ENCODE measurements around the gene ZBTB7C.

Gene ZBTB7C

DNA sequence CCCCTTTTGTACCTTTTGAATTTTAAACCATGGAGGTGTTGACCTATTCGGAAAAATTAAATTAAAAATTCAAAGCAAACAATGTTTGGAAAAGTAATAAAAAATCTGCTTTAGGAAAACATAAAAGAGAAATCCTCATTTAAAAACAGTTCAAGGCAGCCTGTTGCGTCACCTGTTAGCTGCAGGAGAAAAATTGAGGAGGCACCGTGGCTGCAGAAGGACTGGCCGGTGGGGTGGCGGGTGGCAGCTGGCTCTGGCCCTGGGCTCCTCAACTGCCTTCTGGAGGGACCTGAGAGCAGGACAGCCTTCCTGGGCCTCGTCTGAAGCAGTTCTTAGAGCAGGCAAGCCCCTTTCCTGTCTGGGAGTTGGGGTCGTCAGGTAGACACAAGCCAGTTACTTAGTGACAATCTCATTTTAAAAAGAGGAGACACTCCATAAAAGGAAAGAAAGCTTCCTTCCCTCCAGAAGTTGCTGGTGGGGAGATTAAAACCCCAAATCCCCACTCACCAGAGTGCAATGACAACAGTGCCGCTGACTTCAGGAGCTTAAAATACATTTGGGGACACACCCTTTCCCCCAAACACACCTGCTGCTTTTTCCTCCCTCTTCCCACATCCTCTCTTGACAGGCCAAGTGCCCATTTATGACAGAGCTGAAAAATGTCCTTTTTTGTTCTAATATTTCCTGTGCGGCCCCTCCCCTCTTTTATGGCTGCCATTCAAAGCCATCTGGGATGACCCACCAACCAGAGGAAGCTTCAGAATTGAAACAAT is 9.7 kb downstream of the ZBTB7C start:
- DNase-seq (ENCODE audit: low read depth) = no peak
- TF ChIP-seq, protein P1, sequence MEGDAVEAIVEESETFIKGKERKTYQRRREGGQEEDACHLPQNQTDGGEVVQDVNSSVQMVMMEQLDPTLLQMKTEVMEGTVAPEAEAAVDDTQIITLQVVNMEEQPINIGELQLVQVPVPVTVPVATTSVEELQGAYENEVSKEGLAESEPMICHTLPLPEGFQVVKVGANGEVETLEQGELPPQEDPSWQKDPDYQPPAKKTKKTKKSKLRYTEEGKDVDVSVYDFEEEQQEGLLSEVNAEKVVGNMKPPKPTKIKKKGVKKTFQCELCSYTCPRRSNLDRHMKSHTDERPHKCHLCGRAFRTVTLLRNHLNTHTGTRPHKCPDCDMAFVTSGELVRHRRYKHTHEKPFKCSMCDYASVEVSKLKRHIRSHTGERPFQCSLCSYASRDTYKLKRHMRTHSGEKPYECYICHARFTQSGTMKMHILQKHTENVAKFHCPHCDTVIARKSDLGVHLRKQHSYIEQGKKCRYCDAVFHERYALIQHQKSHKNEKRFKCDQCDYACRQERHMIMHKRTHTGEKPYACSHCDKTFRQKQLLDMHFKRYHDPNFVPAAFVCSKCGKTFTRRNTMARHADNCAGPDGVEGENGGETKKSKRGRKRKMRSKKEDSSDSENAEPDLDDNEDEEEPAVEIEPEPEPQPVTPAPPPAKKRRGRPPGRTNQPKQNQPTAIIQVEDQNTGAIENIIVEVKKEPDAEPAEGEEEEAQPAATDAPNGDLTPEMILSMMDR (IDR thresholded peaks at IDR 0.05; ENCODE audit: control insufficient read depth, insufficient read depth, low read depth, low read length, missing control alignments) = no peak
- H3K4me3 ChIP-seq (ENCODE audit: control insufficient read depth, low read depth, low read length) = no peak overlapping the region

DNA sequence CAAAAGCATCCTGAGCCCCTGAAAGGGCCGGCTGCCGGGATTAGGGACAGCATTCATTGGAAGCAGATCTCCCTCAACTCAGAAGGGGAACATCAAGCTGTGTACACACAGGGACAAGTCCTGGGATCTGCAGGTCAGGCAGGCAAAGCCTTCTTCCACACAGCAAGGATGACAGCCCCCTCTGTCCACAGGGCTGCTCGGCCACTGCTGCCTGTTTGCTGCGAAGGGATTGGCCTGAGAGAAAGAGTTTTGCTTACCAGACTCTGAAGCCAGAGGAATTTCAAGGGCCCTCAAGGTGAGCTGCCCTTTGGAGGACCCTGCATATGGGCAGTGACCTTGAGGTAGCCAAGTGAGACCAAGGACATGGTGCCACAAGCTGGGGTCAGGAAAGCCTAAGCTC is 11.1 kb downstream of the ZBTB7C start:
- TF ChIP-seq, protein P1 (IDR thresholded peaks at IDR 0.05; ENCODE audit: control insufficient read depth, insufficient read depth, low read depth, low read length, missing control alignments) = no peak
- no peak overlapping the region for H3K4me3 ChIP-seq (ENCODE audit: control insufficient read depth, low read depth, low read length)
- no peak for DNase-seq (ENCODE audit: low read depth)

DNA sequence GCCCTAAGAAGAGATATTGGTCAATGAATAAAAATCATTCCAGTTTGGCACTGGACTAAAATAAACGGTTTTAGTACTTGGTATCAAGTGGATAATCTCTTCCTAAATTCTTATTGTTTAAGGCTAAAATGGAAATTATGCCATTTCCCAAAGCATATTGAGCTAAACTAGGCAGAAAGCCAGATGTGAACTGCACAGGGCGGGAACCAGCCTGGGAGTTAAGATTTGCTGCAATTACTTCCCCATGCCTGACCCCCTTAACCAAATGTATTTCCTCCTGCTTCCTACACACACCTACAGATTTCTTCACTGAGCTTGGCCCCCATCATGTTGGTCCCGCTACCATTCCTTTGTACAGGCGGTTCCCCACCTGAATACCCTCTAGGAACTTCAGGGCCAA is 12.2 kb downstream of the ZBTB7C start:
- no peak for DNase-seq (ENCODE audit: low read depth)
- no peak overlapping the region for H3K4me3 ChIP-seq (ENCODE audit: control insufficient read depth, low read depth, low read length)
- TF ChIP-seq, protein P1 (IDR thresholded peaks at IDR 0.05; ENCODE audit: control insufficient read depth, insufficient read depth, low read depth, low read length, missing control alignments) = no peak

DNA sequence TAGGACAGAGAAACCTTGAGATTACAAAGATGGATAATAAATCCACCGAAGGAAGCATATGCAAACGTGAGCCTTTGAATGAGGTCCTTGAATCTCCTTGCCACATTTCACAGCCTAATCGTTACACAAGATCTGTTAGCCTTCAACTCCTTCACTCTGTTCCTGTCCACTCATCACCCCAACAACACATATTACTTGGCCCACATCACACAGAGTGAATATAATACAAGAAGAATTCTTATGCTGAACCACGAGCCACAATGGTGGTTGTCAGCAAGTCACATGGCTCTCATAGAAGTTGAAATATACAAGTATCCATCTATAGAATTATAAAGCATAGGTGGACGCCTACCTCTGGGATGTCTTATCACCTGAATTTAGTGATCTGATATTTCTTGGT is 12.6 kb downstream of the ZBTB7C start:
- no peak overlapping the region for H3K4me3 ChIP-seq (ENCODE audit: control insufficient read depth, low read depth, low read length)
- DNase-seq (ENCODE audit: low read depth) = no peak
- TF ChIP-seq, protein P1 (IDR thresholded peaks at IDR 0.05; ENCODE audit: control insufficient read depth, insufficient read depth, low read depth, low read length, missing control alignments) = no peak

- no peak overlapping the region for H3K4me3 ChIP-seq (ENCODE audit: control insufficient read depth, low read depth, low read length)
- no peak for DNase-seq (ENCODE audit: low read depth)
- TF ChIP-seq, protein P1 (IDR thresholded peaks at IDR 0.05; ENCODE audit: control insufficient read depth, insufficient read depth, low read depth, low read length, missing control alignments) = no peak
Measured at GRCh38 chr18:48395646-48396045, 13.5 kb downstream of the ZBTB7C start.

DNA sequence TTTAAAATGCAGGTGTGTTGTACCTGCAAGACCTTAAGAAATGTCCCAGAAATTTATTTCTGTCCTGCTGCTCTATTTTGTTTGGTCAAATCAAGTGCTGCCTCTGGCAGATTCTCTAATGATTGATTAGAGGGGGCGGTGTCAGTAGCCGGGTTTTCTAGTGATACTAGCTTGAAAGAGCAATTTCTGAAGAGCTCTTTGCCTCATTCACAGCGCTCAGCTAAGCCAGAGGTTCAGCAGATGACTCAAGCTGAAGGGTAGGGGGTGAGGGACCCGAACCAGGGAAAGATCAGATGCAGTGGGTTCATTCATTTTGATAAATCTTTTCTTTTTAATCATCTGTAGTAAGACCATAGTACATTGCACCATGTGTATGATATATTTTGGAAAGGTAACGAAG is 15.0 kb downstream of the ZBTB7C start:
- no peak overlapping the region for H3K4me3 ChIP-seq (ENCODE audit: control insufficient read depth, low read depth, low read length)
- TF ChIP-seq, protein P1 (IDR thresholded peaks at IDR 0.05; ENCODE audit: control insufficient read depth, insufficient read depth, low read depth, low read length, missing control alignments) = no peak
- DNase-seq (ENCODE audit: low read depth) = no peak
